Epithelial cell of prostate (primary cell): Measurements from ENCODE around the gene SMAD4.
"Not testable (repeated sequence)": the region's sequence is repeated elsewhere in the genome, so short reads cannot be mapped to it uniquely, and the experiment has no call there.

Source experiments
- DNase-seq: peaks from one replicate; pipeline ENCODE4 v3.0.0-alpha.2; 2011; ENCODE audit warnings: low read depth, low spot score
- H3K27ac ChIP-seq: fragments of 450-650 bp; 2 replicates; pipeline ENCODE4 v1.5.1; 2017; ENCODE audit warnings: mild to moderate bottlenecking

SMAD4 gene

DNA sequence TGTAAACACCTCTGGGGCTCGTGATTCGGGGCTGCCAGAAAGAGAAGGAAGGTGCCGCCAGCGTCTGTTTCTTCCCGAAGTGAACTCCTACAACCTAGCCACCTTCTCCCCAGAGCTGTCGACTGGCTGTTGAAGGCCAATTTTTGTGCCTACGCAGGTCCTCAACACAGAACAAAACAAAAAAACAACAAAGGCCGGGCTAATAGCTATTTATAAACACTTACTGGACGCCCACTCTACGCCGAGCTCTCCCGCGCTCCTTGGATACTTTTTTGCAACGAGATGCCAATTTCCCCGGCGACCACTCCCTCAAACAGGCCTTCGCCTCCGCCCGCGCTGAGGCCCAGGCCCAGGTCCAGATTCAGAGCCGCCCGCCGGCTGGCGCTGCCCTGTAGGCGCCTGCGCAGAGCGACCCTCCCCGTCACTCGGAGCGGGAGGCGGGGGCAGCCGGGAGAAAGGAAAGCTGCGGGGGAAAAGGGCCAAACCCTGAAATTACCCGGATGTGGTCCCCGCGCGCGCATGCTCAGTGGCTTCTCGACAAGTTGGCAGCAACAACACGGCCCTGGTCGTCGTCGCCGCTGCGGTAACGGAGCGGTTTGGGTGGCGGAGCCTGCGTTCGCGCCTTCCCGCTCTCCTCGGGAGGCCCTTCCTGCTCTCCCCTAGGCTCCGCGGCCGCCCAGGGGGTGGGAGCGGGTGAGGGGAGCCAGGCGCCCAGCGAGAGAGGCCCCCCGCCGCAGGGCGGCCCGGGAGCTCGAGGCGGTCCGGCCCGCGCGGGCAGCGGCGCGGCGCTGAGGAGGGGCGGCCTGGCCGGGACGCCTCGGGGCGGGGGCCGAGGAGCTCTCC is at the start of gene SMAD4:
SMAD4 (plus strand) TSS at position 520 of the 843 bp plus-strand sequence. CDS start 16,834 bp downstream, outside the sequence.
- H3K27ac ChIP-seq, result peak within 1 kb of the TSS; percentile 85
- peak; percentile 76 for DNase-seq

DNA sequence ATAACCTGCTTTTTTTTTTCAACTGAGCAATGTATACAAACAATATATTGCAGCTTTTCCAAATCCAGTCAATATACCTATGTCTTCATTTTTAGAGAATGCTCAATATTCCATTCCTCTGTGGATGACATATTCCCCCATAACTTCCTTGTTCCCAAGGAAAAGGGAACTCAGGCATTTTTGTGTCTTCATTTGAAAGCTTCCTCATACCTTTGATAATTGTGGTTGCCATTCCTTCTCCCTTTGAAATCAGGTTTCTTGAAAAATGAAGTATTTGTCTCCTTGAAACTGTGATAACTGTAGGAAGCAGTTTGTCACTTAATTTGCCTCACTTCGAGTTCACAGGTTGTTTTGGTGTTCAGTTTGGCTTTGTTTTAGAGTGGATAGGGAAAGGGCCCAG is 48.6 kb upstream of the SMAD4 start:
- no peak for DNase-seq
- H3K27ac ChIP-seq, result peak overlapping the region; percentile 29

DNA sequence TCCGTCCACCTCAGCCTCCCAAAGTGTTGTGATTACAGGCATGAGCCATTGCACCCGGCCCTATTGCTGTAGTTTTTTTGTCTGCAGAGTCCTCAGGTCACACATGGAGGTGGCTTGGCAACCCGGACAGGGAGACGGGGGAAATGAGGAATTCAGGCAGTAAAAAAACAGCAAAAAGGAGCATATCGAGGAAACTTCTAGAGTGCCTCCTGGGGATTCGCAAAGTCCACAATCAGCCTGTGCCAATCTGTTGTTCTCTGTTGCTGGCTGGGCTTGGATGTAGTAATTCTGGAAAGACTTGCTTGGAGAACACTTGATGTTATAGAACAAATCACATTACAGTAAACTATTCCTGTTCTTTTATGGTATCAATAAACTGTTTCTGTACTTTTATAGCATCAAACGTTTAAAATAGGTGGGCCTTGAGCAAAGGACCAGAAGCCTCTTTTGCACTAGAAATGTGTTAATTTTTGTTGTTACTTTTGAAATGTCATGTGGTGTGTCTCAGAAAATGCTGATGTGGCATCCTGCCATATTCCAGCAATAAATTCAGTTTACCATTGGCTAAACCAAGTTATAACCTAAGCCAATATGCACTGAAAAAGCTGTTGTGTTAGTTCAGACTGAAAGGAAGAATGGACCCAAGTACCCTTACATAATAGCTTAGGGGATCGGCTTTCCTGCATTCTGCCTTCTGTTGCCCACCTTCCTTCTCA is 47.8 kb upstream of the SMAD4 start:
- no peak for DNase-seq

DNA sequence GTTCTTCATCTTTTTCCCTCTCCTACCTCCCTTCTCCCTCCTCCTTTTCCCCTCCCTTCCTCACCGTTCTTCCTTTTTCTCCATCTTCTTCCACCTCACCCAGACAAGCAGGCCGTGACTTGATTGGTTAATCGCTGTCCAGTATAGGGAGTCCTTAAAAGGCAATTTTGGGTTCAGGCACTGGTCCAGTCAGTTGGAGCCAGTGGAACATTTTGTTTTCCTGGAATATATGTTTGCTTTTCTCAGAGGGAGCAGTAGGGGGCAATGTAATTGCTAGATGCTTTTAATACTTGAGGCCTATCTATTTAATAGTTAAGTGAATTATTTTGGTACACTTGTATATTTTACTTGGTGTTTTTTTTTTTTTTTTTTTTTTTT is 47.2 kb upstream of the SMAD4 start:
- H3K27ac ChIP-seq, result no peak overlapping the region
- no peak for DNase-seq

More for the DNA sequence above, 47.8 kb upstream of the SMAD4 start:
- no peak overlapping the region for H3K27ac ChIP-seq

DNA sequence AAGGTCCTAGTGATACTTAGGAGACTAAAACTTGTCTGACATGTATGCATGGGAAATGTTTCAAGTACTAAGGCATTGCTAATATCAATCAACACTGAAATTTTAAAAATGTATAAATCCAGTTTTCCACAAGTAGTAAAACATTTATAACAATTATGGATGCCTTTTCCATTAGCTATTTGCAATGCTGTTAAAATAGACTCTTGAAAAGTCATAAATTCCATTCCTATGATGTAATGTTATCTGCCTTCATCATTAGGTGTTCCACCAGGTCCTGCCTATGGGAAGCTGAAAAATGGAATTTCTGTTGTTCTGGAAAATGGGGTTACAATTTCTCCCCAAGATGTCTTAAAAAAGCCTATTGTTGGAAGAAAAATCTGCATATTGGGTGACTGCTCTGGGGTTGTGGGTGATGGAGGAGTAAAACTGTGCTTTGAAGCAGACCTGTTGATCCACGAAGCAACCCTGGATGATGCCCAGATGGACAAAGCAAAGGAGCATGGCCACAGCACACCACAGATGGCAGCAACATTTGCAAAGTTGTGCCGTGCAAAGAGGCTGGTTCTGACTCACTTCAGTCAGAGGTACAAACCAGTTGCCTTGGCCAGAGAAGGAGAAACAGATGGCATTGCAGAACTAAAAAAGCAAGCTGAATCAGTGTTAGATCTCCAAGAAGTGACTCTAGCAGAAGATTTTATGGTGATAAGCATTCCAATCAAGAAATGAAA is 43.5 kb upstream of the SMAD4 start:
- no peak overlapping the region for H3K27ac ChIP-seq
- DNase-seq, result no peak

DNA sequence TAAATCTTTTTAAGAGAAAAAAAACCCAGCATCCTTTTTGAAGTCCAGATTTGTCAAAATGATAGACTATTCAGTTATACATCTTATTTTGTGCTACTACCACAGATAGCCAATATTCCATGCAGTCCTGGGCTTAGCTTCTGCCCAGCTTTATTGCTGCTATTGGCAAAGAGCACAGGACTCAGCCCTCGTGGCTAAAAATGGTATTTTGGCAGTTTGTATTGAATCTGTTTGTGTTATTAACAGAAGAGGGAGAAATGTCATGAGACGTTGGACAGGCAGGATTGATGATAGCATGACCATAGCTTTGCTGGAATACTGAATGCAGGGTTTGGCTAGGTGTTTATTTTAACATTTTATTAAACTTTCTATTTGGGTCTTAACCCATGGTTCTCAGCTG is 42.8 kb upstream of the SMAD4 start:
- no peak overlapping the region for H3K27ac ChIP-seq
- no peak for DNase-seq

DNA sequence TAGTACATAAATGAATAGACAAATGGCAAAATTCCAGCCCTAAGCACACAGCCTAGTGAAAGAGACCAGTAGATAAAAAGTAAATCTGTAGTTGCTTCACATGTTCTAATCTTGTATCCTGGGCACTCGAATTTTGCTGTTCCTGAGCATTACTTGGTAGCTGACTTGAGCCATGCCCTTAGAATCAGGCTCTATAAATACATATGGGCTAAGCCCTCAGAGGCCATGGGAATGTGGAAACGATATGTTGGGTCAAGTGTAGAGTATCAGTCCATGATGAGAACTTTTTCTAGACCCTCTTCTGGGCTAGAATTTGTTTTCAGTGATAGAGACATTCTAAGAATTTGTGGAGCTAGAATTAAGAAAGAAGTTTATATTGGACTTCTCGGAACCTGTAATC is 40.3 kb upstream of the SMAD4 start:
- no peak overlapping the region for H3K27ac ChIP-seq
- no peak for DNase-seq

DNA sequence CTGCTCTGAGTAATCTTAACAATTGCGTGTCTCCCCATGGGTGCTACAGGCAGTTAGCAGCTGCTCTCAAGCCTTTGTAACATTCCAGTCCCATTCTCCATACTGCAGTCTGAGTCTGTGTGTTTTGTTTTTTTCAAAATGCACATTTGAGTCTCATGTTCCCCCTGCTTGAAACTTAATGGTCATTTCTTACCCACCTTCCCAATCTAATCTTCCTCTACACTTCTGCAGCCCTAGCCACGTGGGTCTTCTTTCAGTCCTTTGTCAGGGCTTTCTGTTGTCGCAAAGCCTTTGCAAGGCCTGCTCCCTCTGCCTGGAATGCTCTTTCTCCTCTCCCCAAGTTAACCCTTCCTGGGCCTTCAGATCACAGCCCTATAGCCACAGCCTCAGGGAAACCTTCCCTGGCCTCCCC is 37.7 kb upstream of the SMAD4 start:
- no peak for DNase-seq
- no peak overlapping the region for H3K27ac ChIP-seq

DNA sequence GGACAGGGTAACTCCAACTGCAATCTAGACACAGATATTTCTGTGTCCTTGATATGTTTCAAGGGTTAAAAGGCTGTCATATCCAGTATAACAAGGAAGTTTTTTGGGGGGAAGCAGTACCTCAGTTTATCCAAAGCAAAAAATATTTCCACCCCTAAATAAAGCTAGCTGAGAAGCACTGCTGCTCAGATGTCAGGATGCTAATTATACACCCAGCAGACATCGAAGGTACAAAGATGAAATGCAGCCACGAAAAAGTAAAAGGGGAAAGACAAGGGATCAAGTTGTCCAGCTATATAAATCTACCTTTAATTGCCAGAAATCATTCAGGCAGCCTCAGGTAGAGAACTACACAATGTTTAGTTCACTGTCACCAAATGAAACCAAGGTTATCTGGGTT is 36.0 kb upstream of the SMAD4 start:
- no peak overlapping the region for H3K27ac ChIP-seq
- no peak for DNase-seq

DNA sequence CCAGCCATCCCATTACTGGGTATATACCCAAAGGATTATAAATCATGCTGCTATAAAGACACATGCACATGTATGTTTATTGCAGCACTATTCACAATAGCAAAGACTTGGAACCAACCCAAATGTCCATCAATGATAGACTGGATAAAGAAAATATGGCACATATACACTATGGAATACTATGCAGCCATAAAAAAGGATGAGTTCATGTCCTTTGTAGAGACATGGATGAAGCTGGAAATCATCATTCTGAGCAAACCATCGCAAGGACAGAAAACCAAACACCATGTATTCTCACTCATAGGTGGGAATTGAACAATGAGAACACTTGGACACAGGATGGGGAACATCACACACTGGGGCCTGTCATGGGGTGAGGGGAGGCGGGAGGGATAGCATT is 26.8 kb upstream of the SMAD4 start:
- not testable (repeated sequence) for H3K27ac ChIP-seq, DNase-seq

DNA sequence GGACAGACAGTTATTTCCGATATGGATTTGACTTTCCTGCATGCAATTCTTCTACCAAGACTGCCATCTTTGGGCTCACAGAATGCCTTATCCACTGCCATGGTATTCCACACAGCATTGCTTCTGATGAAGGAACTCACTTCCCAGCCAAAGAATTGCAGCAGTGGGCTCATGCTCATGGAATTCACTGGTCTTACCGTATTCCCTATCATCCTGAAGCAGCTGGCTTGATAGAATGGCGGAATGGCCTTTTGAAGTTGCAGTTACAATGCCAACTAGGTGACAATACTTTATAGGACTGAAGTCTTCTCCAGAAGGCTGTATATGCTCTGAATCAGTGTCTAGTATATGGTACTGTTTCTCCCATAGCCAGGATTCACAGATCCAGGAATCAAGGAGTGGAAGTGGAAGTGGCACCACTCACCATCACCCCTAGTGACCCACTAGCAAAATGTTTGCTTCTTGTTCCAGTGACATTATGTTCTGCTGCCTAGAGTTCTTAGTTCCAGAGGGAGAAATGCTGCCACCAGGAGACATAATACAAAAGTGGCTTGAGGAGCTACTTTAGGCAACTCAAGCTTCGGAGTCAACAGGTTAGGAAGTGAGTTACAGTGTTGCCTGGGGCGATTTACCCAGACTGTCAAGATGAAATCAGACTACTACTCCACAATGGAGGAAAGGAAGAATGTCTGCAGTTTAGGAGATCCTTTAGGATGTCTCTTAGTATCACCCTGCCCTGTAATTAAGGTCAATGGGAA is 23.8 kb upstream of the SMAD4 start:
- H3K27ac ChIP-seq, result no peak overlapping the region
- no peak for DNase-seq

DNA sequence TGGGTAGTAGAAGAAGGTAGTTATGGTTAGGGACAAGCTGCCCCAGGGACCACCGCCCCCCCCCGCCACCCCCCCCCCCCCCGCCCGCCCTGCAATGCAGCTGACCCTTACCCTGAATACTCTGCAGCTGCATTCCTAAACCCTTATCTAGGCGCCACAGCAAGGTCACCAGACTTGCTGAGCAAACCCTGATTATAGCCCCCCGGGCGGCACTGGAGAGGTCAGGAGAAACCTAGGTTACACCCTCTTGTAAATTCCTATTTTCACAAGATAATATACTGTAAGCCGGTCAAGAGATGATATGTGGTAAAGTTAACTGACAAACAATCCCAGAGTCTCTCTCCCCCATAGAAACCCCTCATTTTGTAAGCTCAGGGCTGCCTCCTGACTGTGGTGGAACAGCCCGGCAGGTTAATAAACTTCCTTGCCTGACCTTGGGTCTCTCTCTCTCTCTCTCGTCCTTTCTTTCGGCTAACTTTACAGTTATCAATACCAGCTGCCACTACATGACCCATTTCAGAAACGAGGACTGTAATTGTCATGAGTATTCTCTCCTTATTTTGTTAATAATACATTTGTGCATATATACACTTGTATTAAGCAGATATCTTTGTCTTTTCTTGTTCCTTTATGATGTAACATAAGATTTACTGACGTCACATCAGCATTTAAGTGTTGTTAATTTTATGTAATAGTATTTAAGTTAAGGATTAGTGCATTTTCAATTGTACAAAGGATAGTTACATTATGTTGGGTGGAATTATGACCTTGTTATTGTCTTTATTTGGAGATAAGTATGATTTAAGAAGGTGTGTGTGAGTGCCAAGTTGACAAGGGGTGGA is 22.8 kb upstream of the SMAD4 start:
- H3K27ac ChIP-seq, result no peak overlapping the region
- DNase-seq, result no peak

DNA sequence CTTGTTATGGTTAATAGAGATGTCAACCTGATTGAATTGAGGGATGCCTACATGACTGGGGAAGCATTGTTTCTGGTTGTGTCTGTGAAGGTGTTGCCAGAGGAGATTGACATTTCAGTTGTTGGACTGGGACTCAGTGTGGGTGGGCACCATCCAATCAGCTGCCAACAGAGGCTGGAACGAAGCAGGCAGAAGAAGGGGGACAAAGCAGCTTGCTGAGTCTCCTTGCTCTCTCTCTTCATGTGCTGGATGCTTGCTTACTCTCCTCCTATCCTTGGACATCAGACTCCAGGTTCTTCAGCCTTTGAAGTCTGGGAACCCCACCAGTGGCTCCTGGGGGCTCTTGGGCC is 22.2 kb upstream of the SMAD4 start:
- no peak for DNase-seq
- no peak overlapping the region for H3K27ac ChIP-seq

DNA sequence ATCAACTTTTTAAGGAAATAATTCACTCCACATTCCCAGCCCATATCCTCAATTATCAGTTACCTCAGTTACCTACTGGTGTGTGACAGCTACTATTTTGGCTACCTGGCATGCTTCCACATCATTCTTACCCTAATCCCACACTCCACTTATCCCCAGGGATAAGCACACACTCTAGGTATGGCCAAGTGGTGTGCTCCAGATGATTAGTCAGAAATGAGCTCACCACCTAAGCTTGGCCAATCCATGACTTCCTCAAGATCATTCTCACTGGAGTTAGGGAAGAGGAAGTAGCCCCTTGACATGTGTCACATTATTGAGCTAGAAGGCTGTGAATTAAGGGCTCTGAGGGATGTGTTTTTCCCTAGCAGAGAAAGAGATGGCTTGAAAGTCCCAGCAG is 20.9 kb upstream of the SMAD4 start:
- no peak for DNase-seq
- H3K27ac ChIP-seq, result no peak overlapping the region

DNA sequence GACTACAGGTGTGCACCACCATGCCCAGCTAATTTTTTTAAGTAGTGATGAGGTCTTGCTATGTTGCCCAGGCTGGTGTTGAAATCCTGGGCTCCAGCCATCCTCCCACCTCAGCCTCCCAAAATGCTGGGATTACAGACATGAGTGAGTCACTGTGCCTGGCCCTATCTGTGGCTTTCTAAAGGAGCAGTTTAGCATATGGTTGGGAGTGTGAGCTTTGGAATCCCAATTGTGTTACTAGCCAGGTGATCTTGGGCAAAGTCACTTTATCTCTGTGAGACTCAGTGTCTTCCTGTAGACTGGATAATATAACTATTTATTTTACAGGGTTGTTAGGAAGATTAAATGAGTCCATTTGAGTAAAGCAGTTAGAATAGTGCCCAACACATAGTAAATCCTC is 19.8 kb upstream of the SMAD4 start:
- no peak overlapping the region for H3K27ac ChIP-seq
- no peak for DNase-seq

DNA sequence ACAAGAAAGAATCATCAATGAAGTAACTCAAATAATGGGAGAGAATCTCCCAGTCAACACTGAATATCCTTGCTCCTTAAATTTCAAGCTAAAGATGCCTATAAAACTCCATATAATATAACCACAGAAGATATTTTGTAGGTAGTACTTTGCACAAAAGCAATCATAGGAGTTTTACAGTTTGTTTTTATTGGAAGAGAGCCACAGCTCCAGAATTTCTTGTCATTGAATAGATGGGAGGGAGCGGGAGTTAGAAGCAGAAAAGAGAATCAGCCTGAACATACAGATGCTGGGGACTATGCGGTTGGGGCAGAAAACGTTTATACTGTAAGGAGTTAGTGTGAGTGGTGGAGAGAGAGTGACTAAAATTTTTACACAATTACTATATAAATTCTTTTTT is 18.3 kb upstream of the SMAD4 start:
- no peak for DNase-seq

DNA sequence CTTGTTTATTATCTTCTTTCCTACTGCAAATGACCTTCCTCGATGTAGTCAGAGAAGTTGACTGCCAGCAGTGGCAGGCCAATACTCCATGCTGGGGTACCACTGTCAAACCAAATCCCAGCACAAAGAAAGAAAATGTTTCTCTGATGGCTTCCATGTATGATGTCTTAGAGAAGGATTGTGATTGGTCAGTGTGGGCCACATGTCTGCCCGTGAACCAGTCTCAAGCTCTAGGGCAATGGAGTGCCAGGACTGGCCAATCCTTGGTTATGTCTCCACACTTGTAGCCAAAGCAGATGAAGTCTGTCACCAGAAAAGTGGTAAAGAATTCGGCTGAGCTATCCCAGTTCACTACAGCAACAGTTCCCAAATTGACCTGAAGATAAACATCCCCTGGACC is 17.6 kb upstream of the SMAD4 start:
- no peak for DNase-seq

More for the DNA sequence above, 18.3 kb upstream of the SMAD4 start:
- no peak overlapping the region for H3K27ac ChIP-seq

DNA sequence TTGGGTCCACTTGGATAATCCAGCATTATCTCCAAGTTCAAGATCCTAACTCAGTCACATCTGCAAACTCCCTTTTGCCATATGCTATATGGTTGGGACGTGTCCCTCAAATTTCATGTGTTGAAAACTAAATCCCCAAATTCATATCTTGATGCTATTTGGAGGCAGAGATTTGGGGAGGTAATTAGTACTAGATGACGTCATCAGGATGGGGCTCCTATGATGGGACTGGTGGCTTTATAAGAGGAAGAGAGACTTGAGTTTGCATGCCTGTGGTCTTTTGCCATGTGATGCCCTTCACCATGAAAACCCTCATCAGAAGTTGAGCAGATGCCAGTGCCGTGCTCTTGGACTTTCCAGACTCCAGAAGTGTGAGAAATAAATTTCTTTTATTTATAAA is 16.8 kb upstream of the SMAD4 start:
- no peak for DNase-seq
- H3K27ac ChIP-seq, result no peak overlapping the region

More for the DNA sequence above, 17.6 kb upstream of the SMAD4 start:
- H3K27ac ChIP-seq, result no peak overlapping the region

DNA sequence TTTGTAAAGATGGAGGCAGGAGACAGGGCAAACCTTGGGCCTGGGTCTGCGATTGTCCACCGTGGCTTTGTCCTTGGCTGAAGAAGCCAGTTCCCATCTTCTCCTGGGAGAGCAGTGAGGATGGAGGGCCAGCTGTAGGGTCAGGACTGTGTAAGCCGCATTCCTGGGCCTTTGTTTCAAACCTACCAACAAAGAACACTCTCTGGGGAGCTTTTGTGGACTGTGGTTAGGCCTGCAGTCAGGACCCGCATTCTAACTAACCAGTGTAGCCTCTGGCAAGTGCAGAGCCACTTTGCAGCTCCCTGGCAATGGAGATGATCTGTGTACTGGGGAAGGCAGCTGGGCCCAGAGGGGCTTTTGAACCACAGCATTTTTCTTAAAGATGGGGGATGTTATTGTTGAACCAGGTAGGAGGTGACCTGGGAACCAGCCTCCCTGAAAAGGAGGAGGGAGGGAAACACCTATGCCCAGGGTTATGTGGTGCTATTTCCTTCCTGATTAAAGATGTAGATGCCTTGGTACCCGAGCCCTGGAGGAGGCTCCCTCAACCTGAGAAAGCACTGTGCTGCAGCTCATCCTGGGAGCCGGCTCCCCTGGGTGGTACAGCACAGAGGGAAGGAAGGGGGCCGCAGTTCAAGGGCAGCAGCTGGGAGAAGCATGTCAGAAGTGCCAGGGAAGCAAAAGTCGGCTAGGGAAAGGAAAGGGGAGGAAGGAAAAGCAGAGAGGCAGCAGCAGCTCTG is 12.7 kb upstream of the SMAD4 start:
- H3K27ac ChIP-seq, result no peak overlapping the region

More for the DNA sequence above, 12.7 kb upstream of the SMAD4 start:
- no peak for DNase-seq
